Measurements from ENCODE around the gene PHIP.
A peak's percentile ranks its signal among the peaks of the same experiment; 100 is the strongest.
"Not testable (repeated sequence)": the region's sequence is repeated elsewhere in the genome, so short reads cannot be mapped to it uniquely, and the experiment has no call there.

The PHIP gene

GRCh38 chr6:78947529-78947928 is 130.5 kb downstream of the PHIP start:
- DNase-seq (ENCODE audit: insufficient read length, low spot score) (no peak), FAIRE-seq (no peak)

- DNase-seq (ENCODE audit: insufficient read length, low spot score): no peak
- no peak for FAIRE-seq
These were observed 135.6 kb downstream of the PHIP start for GRCh38 chr6:78942446-78942845.

- FAIRE-seq: no peak
- DNase-seq (ENCODE audit: insufficient read length, low spot score): no peak
These were observed 141.5 kb downstream of the PHIP start for GRCh38 chr6:78936515-78936914.

GRCh38 chr6:78935553-78935952 is 142.5 kb downstream of the PHIP start:
- FAIRE-seq (no peak), DNase-seq (ENCODE audit: insufficient read length, low spot score) (no peak)

- FAIRE-seq: no peak
- DNase-seq (ENCODE audit: insufficient read length, low spot score): no peak
These were observed 152.7 kb downstream of the PHIP start for GRCh38 chr6:78925317-78925716.

- not testable (repeated sequence) for DNase-seq (ENCODE audit: insufficient read length, low spot score); FAIRE-seq
These were observed 156.9 kb downstream of the PHIP start for GRCh38 chr6:78921168-78921567.

- DNase-seq (ENCODE audit: insufficient read length, low spot score) (no peak), FAIRE-seq (no peak)
These were observed 160.3 kb downstream of the PHIP start for GRCh38 chr6:78917788-78918187.

- FAIRE-seq (no peak), DNase-seq (ENCODE audit: insufficient read length, low spot score) (no peak)
These were observed 161.6 kb downstream of the PHIP start for GRCh38 chr6:78916411-78916810.

- no peak for FAIRE-seq
- DNase-seq (ENCODE audit: insufficient read length, low spot score): no peak
These were observed 166.7 kb downstream of the PHIP start for GRCh38 chr6:78911218-78911940.

- FAIRE-seq: no peak
- peak; percentile 5 for DNase-seq (ENCODE audit: insufficient read length, low spot score)
These were observed 167.4 kb downstream of the PHIP start for GRCh38 chr6:78910591-78911171.

GRCh38 chr6:78910010-78910409 is 168.0 kb downstream of the PHIP start:
- no peak for FAIRE-seq
- DNase-seq (ENCODE audit: insufficient read length, low spot score): no peak

GRCh38 chr6:78909391-78909790 is 168.7 kb downstream of the PHIP start:
- DNase-seq (ENCODE audit: insufficient read length, low spot score) (no peak), FAIRE-seq (no peak)

- no peak for FAIRE-seq
- no peak for DNase-seq (ENCODE audit: insufficient read length, low spot score)
These were observed 169.4 kb downstream of the PHIP start for GRCh38 chr6:78908621-78909020.

- FAIRE-seq: no peak
- DNase-seq (ENCODE audit: insufficient read length, low spot score): no peak
These were observed 181.8 kb downstream of the PHIP start for GRCh38 chr6:78896227-78896626.

GRCh38 chr6:78889901-78890300 is 188.2 kb downstream of the PHIP start:
- not testable (repeated sequence) for FAIRE-seq

More at GRCh38 chr6:78889901-78890300, 188.2 kb downstream of the PHIP start:
- not testable (repeated sequence) for DNase-seq (ENCODE audit: insufficient read length, low spot score)

Measured in GM19239 (cell line).